ENCODE data around the gene AMBRA1.
"Not testable (repeated sequence)": the region's sequence is repeated elsewhere in the genome, so short reads cannot be mapped to it uniquely, and the experiment has no call there.

Gene AMBRA1

DNA sequence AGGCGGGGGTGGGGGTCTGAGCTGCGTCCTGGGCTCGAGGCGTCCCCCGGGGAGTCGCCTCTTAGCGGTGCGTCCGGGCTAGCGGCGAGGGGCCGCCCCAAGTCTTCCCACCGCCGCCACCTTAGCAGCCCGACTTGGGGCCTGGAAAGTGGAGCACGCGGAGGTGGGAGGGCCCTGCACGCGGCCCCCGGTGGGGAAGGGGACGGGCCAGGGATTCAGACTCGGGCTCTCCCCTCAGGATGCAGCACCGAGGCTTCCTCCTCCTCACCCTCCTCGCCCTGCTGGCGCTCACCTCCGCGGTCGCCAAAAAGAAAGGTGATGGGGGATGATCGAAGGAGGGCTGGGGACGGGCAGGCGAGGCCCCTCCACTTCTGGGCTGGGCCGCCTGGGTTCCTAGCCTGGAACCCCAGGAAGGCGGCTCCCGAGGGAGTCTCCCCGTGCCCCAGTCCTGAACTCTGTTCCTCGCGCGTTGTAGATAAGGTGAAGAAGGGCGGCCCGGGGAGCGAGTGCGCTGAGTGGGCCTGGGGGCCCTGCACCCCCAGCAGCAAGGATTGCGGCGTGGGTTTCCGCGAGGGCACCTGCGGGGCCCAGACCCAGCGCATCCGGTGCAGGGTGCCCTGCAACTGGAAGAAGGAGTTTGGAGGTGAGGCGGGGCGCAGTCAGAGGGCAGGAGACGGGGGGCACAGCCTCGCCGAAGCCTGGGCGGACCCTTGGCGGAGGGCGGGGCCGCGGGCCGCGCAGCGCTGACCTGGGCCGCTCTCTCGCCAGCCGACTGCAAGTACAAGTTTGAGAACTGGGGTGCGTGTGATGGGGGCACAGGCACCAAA, 211.8 kb downstream of the AMBRA1 start:
- DNase-seq (ENCODE audit: low read depth) = no peak

DNA sequence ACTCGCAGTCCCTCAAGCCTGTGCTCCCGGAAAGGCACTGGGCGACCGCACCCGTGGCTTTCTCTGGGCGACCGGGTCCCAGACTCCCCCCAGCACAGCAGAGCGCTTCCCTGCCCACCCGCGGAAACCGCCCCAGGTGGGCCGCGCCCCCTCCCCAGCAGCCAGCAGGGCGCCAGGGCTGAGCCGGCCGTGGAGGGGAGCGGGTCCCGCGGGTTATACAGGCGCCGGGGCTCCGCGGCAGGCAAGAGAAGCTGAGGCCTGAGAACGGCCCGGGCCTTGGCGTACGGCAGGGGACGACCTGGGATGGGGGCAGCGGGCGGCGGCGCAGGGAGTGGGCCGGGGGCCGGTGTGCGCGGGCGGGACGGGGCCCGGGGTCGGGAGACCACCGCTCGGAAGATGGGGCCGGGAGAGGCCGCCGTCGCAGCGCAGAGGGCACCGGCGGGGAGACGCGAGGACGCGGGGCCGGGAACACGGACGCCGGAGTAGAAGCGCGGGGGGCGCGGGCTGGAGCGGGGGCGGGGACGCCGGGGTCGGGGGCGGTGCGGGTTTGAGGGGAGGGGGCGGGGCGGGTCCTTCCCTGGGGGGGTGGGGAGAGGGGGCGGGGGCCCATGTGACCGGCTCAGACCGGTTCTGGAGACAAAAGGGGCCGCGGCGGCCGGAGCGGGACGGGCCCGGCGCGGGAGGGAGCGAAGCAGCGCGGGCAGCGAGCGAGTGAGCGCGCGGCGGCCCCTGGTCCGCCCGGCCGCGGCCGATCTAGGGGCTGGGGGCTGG, 212.6 kb downstream of the AMBRA1 start, which contains the start of gene MDK:
Gene MDK, plus strand, starts transcription at position 622 of the 771 bp plus-strand sequence. CDS start 389 bp downstream, outside the sequence.
- no peak for DNase-seq (ENCODE audit: low read depth)

DNA sequence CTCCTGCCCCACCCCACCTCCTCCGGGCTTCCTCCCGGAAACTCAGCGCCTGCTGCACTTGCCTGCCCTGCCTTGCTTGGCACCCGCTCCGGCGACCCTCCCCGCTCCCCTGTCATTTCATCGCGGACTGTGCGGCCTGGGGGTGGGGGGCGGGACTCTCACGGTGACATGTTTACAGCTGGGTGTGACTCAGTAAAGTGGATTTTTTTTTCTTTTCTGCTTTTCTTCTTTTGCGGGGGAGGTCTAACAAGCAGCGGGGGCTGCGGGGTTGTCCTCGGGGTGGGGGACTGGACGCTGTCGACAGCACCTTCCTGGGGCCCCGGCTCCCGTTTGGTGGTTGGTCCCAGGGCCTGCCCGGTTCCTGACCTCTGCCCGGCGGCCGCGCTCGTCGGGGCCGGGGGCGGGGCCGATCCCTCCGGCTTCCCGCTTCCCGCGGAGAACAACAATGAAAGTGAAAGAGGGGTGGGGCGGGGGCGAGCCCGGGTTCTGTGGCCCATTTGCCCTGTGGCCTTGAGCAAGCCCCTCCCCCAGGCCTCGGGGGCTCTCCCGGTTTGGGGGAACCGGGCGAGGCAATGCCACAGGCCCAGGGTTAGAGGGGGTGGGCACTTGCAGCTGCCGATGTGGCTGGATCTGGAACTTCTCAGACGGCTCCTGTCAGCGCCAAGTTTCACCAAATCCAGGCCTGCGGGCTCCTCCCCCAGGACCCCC, 213.3 kb downstream of the AMBRA1 start:
- peak; percentile 38 for DNase-seq (ENCODE audit: low read depth)

DNA sequence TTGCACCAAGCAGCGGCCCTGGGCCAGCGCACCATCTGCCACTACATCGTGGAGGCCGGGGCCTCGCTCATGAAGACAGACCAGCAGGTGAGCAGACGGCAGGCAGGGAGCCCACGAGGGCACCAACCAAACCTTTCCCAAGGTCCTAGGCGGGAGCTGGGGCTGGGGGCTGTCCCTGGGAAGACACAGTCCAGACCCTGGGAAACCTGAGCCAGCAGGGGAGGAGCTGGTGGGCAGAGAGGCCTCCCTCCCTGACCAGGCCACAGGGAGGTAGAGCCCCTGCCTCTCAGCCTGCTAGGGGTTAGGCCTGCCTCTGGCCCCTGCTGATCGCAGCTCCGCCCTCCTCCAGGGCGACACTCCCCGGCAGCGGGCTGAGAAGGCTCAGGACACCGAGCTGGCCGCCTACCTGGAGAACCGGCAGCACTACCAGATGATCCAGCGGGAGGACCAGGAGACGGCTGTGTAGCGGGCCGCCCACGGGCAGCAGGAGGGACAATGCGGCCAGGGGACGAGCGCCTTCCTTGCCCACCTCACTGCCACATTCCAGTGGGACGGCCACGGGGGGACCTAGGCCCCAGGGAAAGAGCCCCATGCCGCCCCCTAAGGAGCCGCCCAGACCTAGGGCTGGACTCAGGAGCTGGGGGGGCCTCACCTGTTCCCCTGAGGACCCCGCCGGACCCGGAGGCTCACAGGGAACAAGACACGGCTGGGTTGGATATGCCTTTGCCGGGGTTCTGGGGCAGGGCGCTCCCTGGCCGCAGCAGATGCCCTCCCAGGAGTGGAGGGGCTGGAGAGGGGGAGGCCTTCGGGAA, 214.1 kb downstream of the AMBRA1 start:
- DNase-seq (ENCODE audit: low read depth) = not testable (repeated sequence)

DNA sequence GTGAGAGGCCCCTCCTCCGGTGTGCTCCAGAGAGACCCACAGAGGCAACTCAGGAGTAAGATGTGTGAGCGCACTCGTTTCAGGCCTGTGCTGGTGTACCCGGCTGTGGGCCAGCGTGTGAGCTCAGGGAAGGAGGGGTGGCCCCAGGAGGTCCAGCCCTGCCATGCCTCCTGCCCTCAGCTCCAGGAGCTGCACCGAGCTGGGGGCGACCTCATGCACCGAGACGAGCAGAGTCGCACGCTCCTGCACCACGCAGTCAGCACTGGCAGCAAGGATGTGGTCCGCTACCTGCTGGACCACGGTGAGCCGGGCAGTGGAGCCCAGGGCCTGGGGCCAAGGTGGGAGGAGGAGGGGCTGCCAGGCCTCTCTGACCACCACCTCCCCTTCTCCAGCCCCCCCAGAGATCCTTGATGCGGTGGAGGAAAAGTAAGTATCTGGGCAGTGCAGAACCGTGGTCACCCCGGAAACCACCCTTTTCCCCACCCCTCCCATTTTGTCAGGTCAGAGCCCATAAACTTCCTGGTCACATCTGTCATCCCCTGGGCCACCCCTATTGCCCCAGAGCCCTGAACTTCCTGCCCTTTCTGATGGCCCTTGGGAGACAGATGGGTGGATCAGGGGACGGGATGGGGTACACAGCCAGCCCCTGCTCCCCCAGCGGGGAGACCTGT, 214.9 kb downstream of the AMBRA1 start:
- DNase-seq (ENCODE audit: low read depth) = no peak

DNA sequence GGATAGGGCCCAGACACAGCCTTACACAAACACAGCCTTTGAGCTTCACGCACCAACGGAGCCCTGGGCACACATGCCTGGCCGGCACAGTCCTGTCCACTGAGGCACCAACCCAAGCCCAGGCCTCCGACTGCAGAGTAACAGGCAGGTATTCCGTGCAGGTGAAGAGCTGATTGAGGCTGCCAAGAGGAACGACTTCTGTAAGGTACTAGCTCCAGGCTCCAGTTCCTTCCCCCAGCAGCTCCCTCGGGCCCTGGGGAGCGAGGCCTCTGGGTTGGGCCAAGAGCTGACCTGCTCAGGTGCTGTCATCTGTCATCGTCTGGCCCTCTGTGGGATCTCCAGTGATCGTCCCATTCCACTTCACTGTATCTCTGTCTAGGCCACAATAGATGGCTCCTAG, 215.5 kb downstream of the AMBRA1 start:
- DNase-seq (ENCODE audit: low read depth) = no peak

DNA sequence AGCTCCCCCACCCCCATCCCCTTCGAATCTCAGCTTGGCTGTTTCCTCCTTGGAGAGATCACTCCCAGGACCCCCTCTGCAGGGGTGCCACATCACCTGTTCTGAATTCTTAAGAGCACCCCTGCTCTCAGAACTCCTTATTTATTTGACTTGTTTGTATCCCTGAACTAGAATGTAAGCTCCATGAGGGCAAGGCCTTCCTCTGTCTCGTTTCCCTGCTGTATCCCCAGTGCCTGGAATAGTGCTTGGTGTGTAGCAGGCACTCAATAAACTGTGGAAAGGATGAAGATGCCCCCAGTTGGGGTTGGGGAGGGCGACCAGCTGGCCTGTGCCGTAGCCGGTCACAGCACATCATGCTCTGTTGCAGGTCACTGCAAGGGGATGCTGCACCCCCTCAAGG, 216.0 kb downstream of the AMBRA1 start:
- no peak for DNase-seq (ENCODE audit: low read depth)

DNA sequence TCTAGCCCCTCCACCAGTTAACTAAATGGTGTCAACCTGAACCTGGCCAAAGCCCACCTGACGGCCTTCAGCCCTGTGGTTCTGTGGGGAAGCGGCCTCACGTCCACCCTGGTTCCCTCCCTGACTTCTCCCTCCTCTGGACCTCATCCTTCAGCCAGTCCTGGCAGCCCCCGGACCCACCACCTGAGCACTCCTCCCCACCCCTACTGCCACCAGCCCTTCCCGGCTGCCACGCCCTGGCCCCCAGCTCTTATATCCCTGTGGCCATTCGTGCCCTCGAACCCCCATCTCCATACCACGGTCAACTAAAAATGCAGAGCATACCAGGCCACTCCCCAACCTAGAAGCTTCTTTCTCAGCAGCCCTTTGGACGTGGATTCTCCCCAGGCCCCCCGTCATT, 216.5 kb downstream of the AMBRA1 start:
- DNase-seq (ENCODE audit: low read depth) = no peak

DNA sequence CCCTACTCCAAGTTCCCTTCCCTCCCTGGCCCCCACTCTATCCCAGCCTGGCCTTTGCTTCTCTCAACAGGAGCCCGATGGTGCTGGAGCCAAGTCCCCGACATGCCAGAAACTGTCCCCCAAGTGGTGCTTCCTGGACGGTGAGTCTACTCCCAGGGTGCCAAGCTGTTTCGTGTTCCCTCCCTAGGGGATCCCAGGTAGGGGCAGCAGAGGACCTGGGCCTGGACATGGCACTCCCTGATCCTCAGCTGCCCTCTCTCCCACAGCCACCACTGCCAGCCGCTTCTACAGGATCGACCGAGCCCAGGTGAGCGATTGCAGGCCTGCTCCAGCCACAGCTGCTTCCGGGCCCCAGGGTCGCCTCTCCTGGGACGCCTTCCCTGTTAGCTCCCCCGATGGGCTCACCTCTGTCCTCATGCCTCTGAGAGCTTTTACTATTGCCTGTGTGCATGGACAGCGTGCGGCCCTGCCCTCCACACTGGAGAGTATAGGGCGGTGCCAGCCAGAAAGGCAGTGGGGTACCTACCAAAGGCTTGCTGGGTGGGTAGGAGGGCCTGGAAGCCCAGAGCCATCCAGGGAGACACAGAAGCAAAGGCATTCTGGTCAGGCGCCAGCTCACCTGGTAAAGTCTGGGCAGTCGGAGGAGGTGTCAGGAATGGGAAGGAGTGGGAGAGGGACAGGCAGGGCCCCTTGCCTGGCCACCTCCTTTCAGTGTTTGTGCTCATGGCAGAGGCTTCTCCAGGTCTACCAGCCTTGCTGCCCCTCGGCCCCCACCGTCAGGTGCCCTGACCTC, 217.4 kb downstream of the AMBRA1 start:
- DNase-seq (ENCODE audit: low read depth) = no peak

DNA sequence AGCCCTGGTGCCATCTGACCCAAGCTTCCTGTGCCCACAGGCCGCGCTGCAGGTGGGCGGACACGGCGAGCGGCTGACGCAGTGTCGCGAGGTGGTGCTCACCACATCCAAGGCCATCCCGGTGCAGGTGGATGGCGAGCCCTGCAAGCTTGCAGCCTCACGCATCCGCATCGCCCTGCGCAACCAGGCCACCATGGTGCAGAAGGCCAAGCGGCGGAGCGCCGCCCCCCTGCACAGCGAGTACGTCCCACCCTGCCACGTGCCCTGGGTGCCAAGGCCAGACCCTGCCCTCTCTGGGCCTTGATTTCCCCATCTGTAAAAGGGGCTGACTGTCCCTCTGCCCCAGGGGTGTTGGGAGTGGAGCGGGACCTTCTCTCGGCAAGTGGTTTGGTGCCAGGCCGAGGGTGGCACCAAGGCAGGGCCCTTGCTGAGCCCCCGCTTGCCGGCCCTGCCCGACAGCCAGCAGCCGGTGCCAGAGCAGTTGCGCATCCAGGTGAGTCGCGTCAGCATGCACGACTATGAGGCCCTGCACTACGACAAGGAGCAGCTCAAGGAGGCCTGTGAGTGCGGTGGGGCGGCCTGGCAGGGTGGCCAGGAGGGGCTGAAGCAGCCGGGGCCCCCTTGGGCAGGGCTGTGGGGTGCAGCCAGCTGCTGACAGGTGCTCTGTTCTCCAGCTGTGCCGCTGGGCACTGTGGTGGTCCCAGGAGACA, 218.3 kb downstream of the AMBRA1 start:
- DNase-seq (ENCODE audit: low read depth) = no peak

DNA sequence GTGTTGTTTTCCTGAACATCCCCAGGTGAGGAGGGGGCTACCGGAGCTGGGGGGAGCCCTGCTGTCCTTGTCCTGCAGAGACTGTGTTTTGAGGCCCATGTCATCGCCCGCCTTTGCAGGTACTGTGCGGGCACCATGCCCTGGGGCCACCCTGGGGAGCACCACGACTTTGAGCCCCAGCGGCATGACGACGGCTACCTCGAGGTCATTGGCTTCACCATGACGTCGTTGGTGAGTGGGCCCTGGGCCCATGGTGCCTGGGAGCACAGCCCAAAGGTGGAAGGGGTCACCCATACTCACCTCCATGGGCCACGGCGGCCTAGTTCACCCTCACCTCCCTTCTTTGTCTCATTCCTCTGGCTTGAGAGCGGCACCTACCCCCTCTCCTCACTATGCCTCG, 219.0 kb downstream of the AMBRA1 start:
- no peak for DNase-seq (ENCODE audit: low read depth)

DNA sequence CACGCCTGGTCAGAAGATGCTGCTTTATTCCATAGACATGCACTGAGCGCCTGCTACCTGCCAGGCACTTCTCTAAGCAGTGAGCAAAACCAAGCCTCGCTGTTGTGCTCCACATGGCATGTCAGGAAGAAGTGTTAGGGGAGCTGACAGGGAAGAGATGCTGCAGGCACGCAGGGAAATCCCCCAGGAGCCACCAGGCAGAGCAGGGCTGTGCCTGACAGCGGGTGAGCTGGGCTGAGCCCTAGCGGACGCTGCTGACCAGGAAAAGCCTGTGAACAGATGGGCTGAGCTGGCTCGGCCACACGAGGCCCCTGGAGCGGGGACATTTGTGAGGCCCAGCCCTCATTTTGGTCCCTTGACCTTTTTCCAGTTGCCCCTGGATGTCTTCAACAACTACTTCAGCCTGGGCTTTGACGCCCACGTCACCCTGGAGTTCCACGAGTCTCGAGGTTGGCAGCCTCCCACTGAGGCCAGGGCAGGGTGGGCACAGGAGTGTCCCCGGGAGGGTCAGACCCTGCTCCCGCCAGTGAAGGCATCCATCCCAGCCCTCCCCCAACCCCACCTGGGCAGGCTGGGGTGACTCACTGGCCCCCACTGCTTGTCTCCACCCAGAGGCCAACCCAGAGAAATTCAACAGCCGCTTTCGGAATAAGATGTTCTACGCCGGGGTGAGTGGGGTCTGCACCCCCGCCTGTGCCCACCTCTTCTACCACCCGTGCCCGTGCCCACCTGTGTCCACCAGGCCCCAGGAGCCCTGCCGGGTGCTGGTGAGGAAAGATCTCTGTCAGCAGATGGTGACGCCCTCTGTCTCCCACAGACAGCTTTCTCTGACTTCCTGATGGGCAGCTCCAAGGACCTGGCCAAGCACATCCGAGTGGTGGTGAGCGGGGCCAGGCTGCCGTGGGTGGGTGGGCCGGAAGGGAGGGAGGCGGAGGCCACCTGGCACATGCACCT, 219.8 kb downstream of the AMBRA1 start:
- no peak for DNase-seq (ENCODE audit: low read depth)

DNA sequence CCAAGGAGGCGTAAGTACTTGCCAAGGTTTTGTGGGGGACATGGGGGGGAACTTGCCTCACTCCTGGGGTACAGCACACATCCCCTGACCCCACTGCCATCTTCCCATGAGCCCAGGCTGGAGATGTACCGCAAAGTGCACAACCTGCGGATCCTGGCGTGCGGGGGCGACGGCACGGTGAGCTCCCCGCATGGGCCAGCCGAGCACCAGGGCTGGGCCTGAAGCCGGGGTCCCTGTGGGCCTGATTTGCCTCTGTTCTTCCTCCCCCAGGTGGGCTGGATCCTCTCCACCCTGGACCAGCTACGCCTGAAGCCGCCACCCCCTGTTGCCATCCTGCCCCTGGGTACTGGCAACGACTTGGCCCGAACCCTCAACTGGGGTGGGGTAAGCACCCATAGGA, 221.3 kb downstream of the AMBRA1 start:
- DNase-seq (ENCODE audit: low read depth) = not testable (repeated sequence)

DNA sequence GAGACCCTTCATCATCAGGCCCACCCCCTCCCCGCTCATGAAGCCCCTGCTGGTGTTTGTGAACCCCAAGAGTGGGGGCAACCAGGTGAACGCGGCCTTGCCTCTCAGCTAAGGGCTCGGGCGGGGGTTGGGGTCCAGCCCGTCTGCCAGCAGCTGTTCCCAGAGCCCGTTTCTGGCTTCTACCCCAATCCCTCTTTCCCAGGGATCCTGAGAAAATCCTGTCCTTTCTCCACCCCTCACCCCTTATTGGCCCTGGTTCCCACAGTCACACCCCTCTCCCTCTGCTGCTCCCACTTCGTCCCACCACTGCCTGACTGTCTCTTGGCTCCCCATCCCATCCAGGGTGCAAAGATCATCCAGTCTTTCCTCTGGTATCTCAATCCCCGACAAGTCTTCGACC, 221.7 kb downstream of the AMBRA1 start:
- no peak for DNase-seq (ENCODE audit: low read depth)

DNA sequence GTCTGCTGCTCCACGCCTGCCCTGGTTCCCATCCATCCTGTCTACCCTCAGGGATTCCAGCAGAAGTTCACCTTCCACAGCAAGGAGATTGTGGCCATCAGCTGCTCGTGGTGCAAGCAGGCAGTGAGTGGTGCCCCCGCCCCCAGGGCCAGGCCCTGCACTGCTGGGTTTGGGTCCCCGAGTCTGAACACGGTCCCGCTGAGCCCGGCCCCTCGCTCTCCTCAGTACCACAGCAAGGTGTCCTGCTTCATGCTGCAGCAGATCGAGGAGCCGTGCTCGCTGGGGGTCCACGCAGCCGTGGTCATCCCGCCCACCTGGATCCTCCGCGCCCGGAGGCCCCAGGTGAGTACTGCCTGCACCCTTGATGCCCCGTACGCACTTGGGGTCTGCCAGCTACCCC, 222.6 kb downstream of the AMBRA1 start:
- not testable (repeated sequence) for DNase-seq (ENCODE audit: low read depth)

DNA sequence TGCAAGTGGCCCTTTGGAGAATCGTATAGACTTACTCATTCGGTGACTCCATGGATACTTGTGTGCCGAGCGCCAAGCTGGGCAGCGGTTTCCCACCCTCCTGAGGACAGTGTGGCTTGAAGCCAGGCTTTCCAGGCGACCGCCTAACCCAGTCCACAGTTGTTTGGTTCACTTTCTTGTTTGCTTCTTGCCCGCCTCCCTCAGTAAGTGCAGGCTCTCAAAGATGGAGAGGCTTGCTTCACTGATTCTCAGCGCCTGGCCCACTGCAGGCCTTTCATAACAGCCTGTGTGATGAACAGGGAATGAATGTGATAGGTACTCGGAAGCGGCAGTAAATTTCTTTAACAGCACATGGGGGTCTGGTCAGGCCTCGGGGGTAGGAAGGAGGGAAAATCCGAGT, 223.6 kb downstream of the AMBRA1 start:
- no peak for DNase-seq (ENCODE audit: low read depth)

DNA sequence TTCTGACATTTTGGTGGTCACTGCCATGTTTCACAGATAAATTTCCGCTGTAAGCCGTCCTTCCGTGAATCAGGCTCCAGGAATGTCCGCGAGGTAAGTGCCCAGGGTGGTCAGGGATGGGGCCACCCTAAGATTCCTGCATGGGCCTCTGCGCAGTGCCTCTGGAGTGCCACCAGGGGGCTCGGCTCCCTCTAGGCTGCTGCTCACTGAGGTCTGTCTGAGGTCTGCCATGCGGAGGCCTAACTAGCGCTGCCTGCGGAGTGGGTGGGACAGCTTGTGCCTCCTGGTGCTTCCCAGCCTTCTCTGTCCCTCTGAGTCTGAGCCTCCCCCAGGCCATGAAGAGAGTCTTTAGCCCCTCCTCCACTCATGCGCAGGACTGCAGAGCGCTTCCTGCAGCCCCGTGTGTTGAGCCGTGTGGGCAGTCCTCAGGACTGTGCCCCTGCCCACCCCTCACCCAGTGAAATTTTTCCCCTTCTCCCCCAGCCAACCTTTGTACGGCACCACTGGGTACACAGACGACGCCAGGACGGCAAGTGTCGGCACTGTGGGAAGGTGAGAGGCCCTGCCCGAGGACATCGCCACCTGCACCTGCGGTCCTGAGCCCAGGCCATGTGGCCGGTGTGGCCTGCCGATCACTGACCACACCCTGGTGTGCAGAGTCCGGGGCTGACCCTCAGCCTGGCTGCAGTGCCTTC, 224.2 kb downstream of the AMBRA1 start:
- DNase-seq (ENCODE audit: low read depth) = no peak

DNA sequence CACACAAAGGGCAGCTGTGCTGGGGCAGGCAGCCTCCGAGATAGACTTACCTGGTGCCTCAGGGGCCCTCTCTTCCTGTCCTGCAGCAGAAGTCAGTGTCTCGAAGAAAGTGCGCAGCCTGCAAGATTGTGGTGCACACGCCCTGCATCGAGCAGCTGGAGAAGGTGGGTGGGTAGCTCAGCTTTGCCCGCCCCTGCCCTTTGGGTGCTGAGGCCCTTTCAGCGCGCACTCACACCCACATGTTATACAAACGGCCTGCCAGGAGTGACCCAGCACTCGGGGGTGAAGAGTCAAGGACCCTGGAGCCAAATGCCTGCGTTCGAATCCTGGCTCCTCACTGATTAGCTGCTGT, 225.9 kb downstream of the AMBRA1 start:
- DNase-seq (ENCODE audit: low read depth) = no peak
